NT2/D1 (cell line): ENCODE data around the gene SLC22A12.

Experiments
- YY1 ChIP-seq: IDR thresholded peaks from 2 replicates; pipeline ENCODE4 v1.6.1; 2011; ENCODE audit not compliant: insufficient read length, insufficient read depth
- ZNF274 ChIP-seq: IDR thresholded peaks from 2 replicates; pipeline ENCODE4 v1.6.1; 2011; ENCODE audit warnings: mild to moderate bottlenecking, low read depth, low read length

DNA sequence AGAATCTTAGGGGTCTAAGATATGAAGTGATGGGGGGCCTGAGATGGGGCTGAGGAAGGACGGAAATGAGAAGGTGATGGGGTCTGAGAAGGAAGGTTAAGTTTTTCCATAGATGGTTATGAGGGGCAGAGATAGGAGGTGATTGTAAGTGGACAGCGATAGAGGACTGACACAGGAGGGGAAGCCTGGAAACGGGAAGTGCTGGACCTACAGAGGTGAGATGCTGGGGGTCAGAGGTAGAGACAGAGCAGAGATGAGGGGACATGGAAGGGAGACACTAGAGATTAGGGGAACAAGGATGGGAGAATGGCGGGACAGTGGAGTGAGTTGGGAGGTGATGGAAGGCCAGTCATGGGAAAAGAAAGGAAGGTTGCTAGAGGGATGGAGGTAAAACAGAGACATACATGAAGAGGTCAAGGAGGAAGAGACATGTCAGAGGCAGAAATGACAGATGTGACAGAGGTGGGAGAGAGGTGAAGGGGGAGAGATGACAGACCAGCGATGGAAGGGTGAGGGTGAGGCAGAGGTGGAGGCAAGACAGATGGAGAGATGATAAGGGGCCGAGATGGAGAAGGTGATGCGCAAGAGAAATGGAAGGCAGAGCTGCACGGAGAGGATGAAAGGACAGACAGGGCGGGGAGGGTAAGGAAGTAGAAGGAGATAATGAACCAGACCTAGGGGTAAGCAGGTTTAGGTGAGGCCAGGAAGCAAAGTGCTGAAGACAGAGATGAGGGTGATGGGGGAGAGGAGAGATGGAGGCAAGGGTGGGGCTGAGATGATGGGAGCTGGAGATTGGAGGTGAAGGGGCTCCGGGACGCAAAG is 50.8 kb downstream of the SLC22A12 start:
- TF ChIP-seq YY1 (no peak), ZNF274 (no peak)
